ENCODE data around the gene LCK.

The LCK gene

GRCh38 chr1:32307324-32307723 is 56.3 kb downstream of the LCK start:
- peak in 1 of 2 donors; percentile 77 for DNase-seq (ENCODE audit: low read depth in 2 of 2)
- TF ChIP-seq CTCF (IDR thresholded peaks at IDR 0.05; ENCODE audit: low read depth, low read length), result no peak
- H3K4me3 ChIP-seq (replicated peaks in 1 of 2; ENCODE audit: low read depth in 2 of 2, low read length in 2 of 2), result no peak overlapping the region

DNA sequence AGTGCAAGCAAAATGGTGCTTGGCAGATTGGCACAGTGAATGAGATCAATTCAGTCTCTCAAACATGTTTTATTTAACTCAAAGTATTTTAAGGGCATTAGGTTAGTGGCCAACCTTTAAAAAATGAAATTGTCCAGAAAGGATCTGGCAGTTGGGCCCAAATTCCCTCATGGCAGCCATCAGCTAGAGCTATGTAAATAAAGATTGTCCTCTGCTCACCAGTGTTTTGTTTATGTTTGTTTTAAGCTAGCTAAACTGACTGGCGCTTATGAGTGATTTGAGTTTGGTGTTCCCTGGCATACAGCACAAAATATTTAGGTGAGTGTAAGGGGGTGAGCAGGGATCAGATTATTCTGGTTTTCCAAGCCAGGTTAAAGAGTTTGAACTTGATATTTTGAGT is 58.9 kb downstream of the LCK start:
- no peak for DNase-seq (ENCODE audit: low read depth in 2 of 2)
- H3K4me3 ChIP-seq (replicated peaks in 1 of 2; ENCODE audit: low read depth in 2 of 2, low read length in 2 of 2), result no peak overlapping the region
- TF ChIP-seq CTCF (IDR thresholded peaks at IDR 0.05; ENCODE audit: low read depth, low read length), result no peak

DNA sequence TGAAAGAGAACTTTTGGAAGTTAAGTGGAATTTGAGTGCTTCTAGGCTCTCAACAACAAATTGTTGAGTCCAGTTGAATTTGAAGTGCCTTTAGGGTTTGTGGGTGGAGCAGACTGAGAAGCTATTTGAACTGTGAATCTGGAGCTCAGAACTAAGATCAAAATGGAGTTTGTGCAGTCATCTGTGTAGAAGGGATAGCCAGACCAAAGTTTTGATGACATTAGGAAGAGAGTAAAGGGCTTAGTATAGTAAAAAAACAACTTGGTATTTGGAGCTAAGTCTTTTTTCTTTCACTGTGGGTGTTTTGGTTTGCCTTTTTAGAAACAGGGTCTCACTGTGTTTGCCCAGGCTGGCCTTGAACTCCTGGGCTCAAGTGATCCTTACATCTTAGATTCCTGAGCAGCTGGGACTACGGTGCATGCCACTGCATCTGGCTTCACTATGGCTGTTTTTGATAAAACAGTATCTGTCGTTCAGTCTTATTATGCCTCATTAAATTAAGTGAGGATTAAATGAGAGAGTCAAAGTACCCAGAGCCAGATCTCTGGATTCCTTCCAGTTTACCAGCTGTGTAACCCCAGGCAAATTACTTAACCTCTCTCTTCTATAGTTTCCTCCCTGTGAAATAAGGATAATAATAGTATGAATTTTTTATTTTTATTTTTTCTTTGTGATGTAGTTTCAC is 60.8 kb downstream of the LCK start:
- DNase-seq (ENCODE audit: low read depth in 2 of 2), result no peak
- no peak overlapping the region for H3K4me3 ChIP-seq (replicated peaks in 1 of 2; ENCODE audit: low read depth in 2 of 2, low read length in 2 of 2)
- no peak for TF ChIP-seq CTCF (IDR thresholded peaks at IDR 0.05; ENCODE audit: low read depth, low read length)

DNA sequence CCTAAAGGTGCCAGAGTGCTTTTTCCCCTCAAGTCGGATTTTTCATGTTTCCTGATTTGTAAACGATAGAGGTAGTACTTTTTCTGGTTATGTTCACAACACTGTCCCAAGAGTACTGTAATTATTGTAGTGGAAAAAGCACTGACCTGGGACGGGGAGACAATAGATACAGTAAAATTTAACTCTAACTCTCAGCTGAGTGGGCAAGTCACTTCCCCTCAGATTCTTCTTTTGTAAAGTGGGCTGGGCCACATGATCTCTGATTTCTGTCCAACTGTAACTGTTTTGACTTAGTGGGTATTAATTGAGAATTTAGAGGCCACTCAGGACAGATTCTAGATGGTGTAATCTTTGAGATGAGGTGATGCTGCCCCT is 65.8 kb downstream of the LCK start:
- no peak for DNase-seq (ENCODE audit: low read depth in 2 of 2)
- TF ChIP-seq CTCF (IDR thresholded peaks at IDR 0.05; ENCODE audit: low read depth, low read length), result no peak
- H3K4me3 ChIP-seq (replicated peaks in 1 of 2; ENCODE audit: low read depth in 2 of 2, low read length in 2 of 2), result no peak overlapping the region

DNA sequence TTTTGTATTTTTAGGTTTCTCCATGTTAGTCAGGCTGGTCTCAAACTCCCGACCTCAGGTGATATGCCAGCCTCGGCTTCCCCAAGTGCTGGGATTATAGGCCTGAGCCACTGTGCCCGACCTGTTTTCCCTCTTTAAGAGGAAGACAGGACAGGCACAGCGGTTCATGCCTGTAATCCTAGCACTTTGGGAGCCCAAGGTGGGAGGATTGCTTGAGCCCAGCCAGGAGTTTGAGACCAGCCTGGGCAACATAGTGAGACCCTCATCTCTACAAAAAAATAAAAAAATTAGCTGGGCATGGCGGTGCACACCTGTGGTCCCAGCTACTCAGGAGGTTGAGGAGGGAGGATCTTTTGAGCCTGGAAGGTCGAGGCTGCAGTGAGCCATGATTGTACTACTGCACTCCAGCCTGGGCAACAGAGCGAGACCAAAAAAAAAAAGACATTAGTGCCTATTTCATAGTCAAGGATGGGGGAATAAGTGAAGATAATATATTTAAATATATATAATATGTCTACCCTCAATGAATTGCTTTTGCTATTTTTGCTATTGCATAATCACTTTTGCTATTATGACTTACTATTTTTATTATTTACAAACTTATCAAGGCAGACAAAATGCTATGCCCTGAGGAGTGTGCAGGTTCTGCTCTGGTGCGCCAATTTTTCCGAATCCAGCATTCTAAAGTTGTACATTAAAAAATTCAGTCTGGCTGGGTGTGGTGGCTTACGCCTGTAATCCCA is 67.2 kb downstream of the LCK start:
- H3K4me3 ChIP-seq (replicated peaks in 1 of 2; ENCODE audit: low read depth in 2 of 2, low read length in 2 of 2), result no peak overlapping the region
- no peak for TF ChIP-seq CTCF (IDR thresholded peaks at IDR 0.05; ENCODE audit: low read depth, low read length)
- DNase-seq (ENCODE audit: low read depth in 2 of 2), result no peak

DNA sequence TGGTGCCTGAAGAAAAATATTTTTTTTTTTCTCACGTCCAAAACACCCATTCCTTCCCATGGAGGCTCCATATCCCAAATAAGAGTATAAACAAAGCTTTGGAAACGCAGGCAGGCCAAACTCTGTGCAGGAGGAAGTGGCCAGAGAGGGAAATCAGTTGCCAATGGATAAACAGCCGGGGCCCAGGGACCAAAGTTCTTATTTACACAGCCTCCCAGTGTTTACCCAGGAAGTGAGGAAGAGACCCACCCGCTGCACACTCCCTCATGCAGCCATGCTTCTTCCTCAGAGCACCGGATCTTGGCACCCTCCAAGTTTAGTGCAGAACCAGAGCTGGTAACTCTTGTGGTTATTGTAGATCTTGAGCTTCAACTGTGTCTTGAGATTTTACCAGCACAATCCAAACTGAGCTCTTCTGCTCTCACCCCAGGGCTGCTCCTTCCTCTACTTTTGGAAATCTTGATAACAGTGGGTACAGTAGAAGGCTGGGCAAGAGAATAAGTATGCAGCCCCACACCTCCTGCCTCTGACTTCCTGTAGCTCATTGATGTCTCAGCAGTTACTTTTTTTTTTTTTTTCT is 70.7 kb downstream of the LCK start:
- peak in 1 of 2 donors; percentile 32 for DNase-seq (ENCODE audit: low read depth in 2 of 2)
- no peak overlapping the region for H3K4me3 ChIP-seq (replicated peaks in 1 of 2; ENCODE audit: low read depth in 2 of 2, low read length in 2 of 2)
- no peak for TF ChIP-seq CTCF (IDR thresholded peaks at IDR 0.05; ENCODE audit: low read depth, low read length)

Measured in cardiac fibroblast (primary cell).